Endothelial cell of umbilical vein (primary cell): ENCODE data around the gene SYK. TPM values are rescaled to one million over a fixed set of nuclear protein-coding genes. Genes with fewer than 3 reads are reported as not detected.
A peak's percentile ranks its signal among the peaks of the same experiment; 100 is the strongest.

ENCODE experiments used
- BruUV-seq: library from RNA; stranded (reverse); fragments of 400-500 nt; replicated peaks from 2 replicates; lab custom pipeline; 2021; lab: Mats Ljungman, UMichigan
- CTCF ChIA-PET: fragments of 300-600, 350-600 bp; sonication (Branson Sonifier 250); formaldehyde crosslinking; loops from one replicate; lab custom pipeline; 2021; ENCODE audit warnings: antibody characterized with exemption, inconsistent platforms; lab: Charles Lee
- POLR2A ChIA-PET: fragments of 300-600, 350-600 bp; sonication (Branson Sonifier 250); formaldehyde crosslinking; loops from one replicate; lab custom pipeline; 2021; ENCODE audit warnings: antibody characterized with exemption, inconsistent platforms; lab: Charles Lee
- DNase-seq: peaks from one replicate; pipeline ENCODE4 v3.0.0-alpha.2; 2011; ENCODE audit warnings: low read depth, low spot score
- FAIRE-seq: peaks from 2 replicates; lab custom pipeline; 2011; peaks lifted over from hg19 to GRCh38; lab: Jason Lieb, UNC
- H2AFZ ChIP-seq: 2 replicates; pipeline ENCODE4 v1.6.0; 2012; ENCODE audit warnings: low read depth, low read length, control low read depth, inconsistent platforms
- H3K27ac ChIP-seq: 2 replicates; pipeline ENCODE4 v1.5.1; 2011; ENCODE audit warnings: low read depth, mild to moderate bottlenecking, control low read depth, low read length, moderate library complexity; ENCODE audit not compliant: insufficient read depth
- H3K27me3 ChIP-seq, 2 experiments: 2 replicates each; pipeline versions ENCODE4 v1.6.0 to v1.6.1; 2011; ENCODE audit warnings: low read length in 2 of 2, mixed read lengths in 1 of 2; ENCODE audit not compliant: control insufficient read depth in 2 of 2, insufficient read depth in 2 of 2
- H3K36me3 ChIP-seq, 2 experiments: 2 replicates in 1 of 2; 3 replicates in 1 of 2; pipeline ENCODE4 v1.5.1; 2011; ENCODE audit warnings: low read length in 2 of 2, mild to moderate bottlenecking in 1 of 2, moderate library complexity in 1 of 2; ENCODE audit not compliant: control insufficient read depth in 2 of 2, insufficient read depth in 2 of 2; ENCODE audit errors: extremely low read depth in 1 of 2
- H3K4me1 ChIP-seq: 3 replicates; pipeline ENCODE4 v1.5.1; 2011; ENCODE audit warnings: mild to moderate bottlenecking, low read length; ENCODE audit not compliant: control insufficient read depth, insufficient read depth; ENCODE audit errors: extremely low read depth
- H3K4me2 ChIP-seq: 2 replicates; pipeline ENCODE4 v1.6.1; 2011; ENCODE audit warnings: low read length, control low read depth, mixed read lengths; ENCODE audit not compliant: insufficient read depth
- H3K4me3 ChIP-seq, 3 experiments: fragments of 200-600 bp in 1 of 3; sonication (generic), shearing (Covaris generic) in 1 of 3; replicated peaks in 1 of 3; 2 replicates each; pipeline ENCODE4 v1.5.1; 2011 to 2016; ENCODE audit warnings: control low read depth in 3 of 3, low read length in 3 of 3, mild to moderate bottlenecking in 2 of 3, inconsistent platforms in 1 of 3, low read depth in 1 of 3, moderate library complexity in 1 of 3; ENCODE audit not compliant: insufficient read depth in 1 of 3
- H3K79me2 ChIP-seq: 2 replicates; pipeline ENCODE4 v1.6.0; 2012; ENCODE audit warnings: low read length, inconsistent platforms; ENCODE audit not compliant: control insufficient read depth, insufficient read depth
- H3K9ac ChIP-seq: replicated peaks from 2 replicates; pipeline ENCODE3; 2011; ENCODE audit warnings: low read length, control low read depth; ENCODE audit not compliant: insufficient read depth; ENCODE audit errors: extremely low read depth
- H3K9me1 ChIP-seq: replicated peaks from 3 replicates; pipeline ENCODE4 v1.6.0; 2011; ENCODE audit warnings: mild to moderate bottlenecking, low read length; ENCODE audit not compliant: control insufficient read depth, insufficient read depth; ENCODE audit errors: extremely low read depth
- H3K9me3 ChIP-seq: replicated peaks from 2 replicates; pipeline ENCODE4 v1.5.1; 2012; ENCODE audit warnings: low read length, inconsistent platforms; ENCODE audit not compliant: control insufficient read depth, insufficient read depth
- H4K20me1 ChIP-seq: replicated peaks from 2 replicates; pipeline ENCODE3; 2011; ENCODE audit warnings: mild to moderate bottlenecking, low read length; ENCODE audit not compliant: control insufficient read depth, insufficient read depth; ENCODE audit errors: extremely low read depth
- CTCF ChIP-seq, 2 donors: IDR thresholded peaks; 1 replicate in 1 of 2; 2 replicates in 1 of 2; pipeline ENCODE4 v1.5.1; 2011; ENCODE audit warnings: low read length in 2 of 2, mild to moderate bottlenecking in 2 of 2, moderate library complexity in 2 of 2, control low read depth in 1 of 2, inconsistent platforms in 1 of 2, low read depth in 1 of 2; ENCODE audit not compliant: insufficient read depth in 1 of 2; ENCODE audit errors: extremely low read depth in 1 of 2
- EZH2 ChIP-seq: IDR thresholded peaks from 2 replicates; pipeline ENCODE4 v1.6.1; 2012; ENCODE audit warnings: borderline replicate concordance, low read depth, mild to moderate bottlenecking, moderate library complexity, low read length, inconsistent platforms; ENCODE audit not compliant: severe bottlenecking
- FOS ChIP-seq: IDR thresholded peaks from 2 replicates; pipeline ENCODE4 v1.6.1; 2011; ENCODE audit warnings: mild to moderate bottlenecking, low read length, moderate library complexity, borderline replicate concordance; ENCODE audit not compliant: insufficient read depth
- GATA2 ChIP-seq: IDR thresholded peaks from 2 replicates; pipeline ENCODE4 v1.7.0; 2011; ENCODE audit warnings: low read depth, mild to moderate bottlenecking, moderate library complexity, mixed read lengths, low read length; ENCODE audit not compliant: insufficient read length, insufficient read depth
- JUN ChIP-seq: IDR thresholded peaks from 2 replicates; pipeline ENCODE4 v1.6.1; 2011; ENCODE audit warnings: borderline replicate concordance, low read depth; ENCODE audit not compliant: insufficient read length, insufficient read depth
- MAX ChIP-seq: IDR thresholded peaks from 2 replicates; pipeline ENCODE4 v1.6.1; 2011; ENCODE audit not compliant: insufficient read depth, insufficient read length
- MYC ChIP-seq: IDR thresholded peaks from one replicate; pipeline ENCODE4 v1.6.1; 2011; ENCODE audit warnings: mild to moderate bottlenecking, low read depth, low read length
- POLR2A ChIP-seq: IDR thresholded peaks from 2 replicates; pipeline ENCODE4 v1.6.1; 2012; ENCODE audit warnings: low read depth, mild to moderate bottlenecking, control low read depth, low read length
- POLR2AphosphoS5 ChIP-seq: IDR thresholded peaks from 2 replicates; pipeline ENCODE4 v1.6.1; 2012; ENCODE audit warnings: low read depth, mild to moderate bottlenecking, control low read depth, low read length, moderate library complexity; ENCODE audit not compliant: insufficient read depth
- dilution Hi-C: fragments of 300-500 bp; cut with MboI; formaldehyde crosslinking; loops from one replicate; pipeline ENCODE4 v1.15.0; 2019; ENCODE audit warnings: low sequenced_read_pairs; ENCODE audit not compliant: extremely low pct_ligation_motif_present
- intact Hi-C: fragments of 100-400 bp; cut with micrococcal nuclease; formaldehyde crosslinking; loops from one replicate; pipeline ENCODE4 v1.10.0; 2022
- polyA plus RNA-seq, 4 experiments: library from polyadenylated mRNA; depleted of rRNA in 3 of 4; stranded (reverse) in 3 of 4; unstranded in 1 of 4; fragments of >200 nt; gene quantifications; 2 replicates each; pipeline versions ENCODE4 v1.2.1 to v1.2.3, GENCODE V29; 2011 to 2012; ENCODE audit warnings: missing spikeins in 1 of 4
- total RNA-seq: library from RNA; stranded (reverse); gene quantifications from 2 replicates; pipeline ENCODE4 v1.2.3, GENCODE V29; 2021

Gene SYK
- total and polyA plus RNA-seq, 2 donors (not counting 3 experiments of a cell fraction or from before 2014, with no cell fraction given), result not detected

- dilution Hi-C loops, result no loop called here
- CTCF ChIA-PET, result interaction anchor here (1.0 kb wide), 1 partner anchor 17 kb away, joined by 3 read pairs; no protein-coding TSS in a partner anchor
Observed at GRCh38 chr9:90899287-90899686, 97.7 kb downstream of the SYK start.

GRCh38 chr9:90900130-90900529, 98.5 kb downstream of the SYK start:
- dilution Hi-C loops (no loop called here), intact Hi-C loops (no loop called here)
- FAIRE-seq (no peak), DNase-seq (no peak)
- no peak overlapping the region for H2AFZ ChIP-seq
- POLR2A ChIA-PET, result no interaction called here
- H3K27ac ChIP-seq, result no peak overlapping the region
- no peaks in the 10 kb centered on the region for H3K36me3 ChIP-seq
- no peaks in the 10 kb centered on the region for H3K9me1 ChIP-seq
- H3K27me3 ChIP-seq, result no peaks in the 10 kb centered on the region
- H4K20me1 ChIP-seq, result no peaks in the 10 kb centered on the region
- H3K9ac ChIP-seq, result no peak overlapping the region
- CTCF ChIA-PET, result no interaction called here
- H3K4me2 ChIP-seq, result no peak overlapping the region
- no peaks in the 10 kb centered on the region for H3K9me3 ChIP-seq
- H3K4me3 ChIP-seq, result no peak overlapping the region
- H3K4me1 ChIP-seq, result no peaks in the 10 kb centered on the region
- BruUV-seq, result no TSS peak
- H3K79me2 ChIP-seq, result no peaks in the 10 kb centered on the region
- TF ChIP-seq JUN (no peak), MAX (no peak), EZH2 (no peak), MYC (no peak), FOS (no peak), CTCF (IDR thresholded peaks at IDR 0.05; ENCODE audit: extremely low read depth in 1 of 2, insufficient read depth in 1 of 2, low read depth in 1 of 2, low read length in 2 of 2) (no peak), POLR2A (no peak), POLR2AphosphoS5 (no peak), GATA2 (no peak)

More at GRCh38 chr9:90899287-90899686, 97.7 kb downstream of the SYK start:
- no peaks in the 10 kb centered on the region for H3K27me3 ChIP-seq
- no peak overlapping the region for H3K27ac ChIP-seq
- POLR2A ChIA-PET, result no interaction called here
- H3K9me3 ChIP-seq, result no peaks in the 10 kb centered on the region
- H2AFZ ChIP-seq, result no peak overlapping the region
- no peak for TF ChIP-seq EZH2
- TF ChIP-seq FOS, result no peak
- TF ChIP-seq GATA2, result no peak
- peak; percentile 76 for TF ChIP-seq MAX
- FAIRE-seq (no peak), DNase-seq (no peak)
- H3K4me3 ChIP-seq, result no peak overlapping the region
- no peak overlapping the region for H3K9ac ChIP-seq
- intact Hi-C loops, result no loop called here
- BruUV-seq, result no TSS peak
- no peaks in the 10 kb centered on the region for H4K20me1 ChIP-seq
- no peaks in the 10 kb centered on the region for H3K4me1 ChIP-seq
- H3K4me2 ChIP-seq, result no peak overlapping the region
- H3K9me1 ChIP-seq, result no peaks in the 10 kb centered on the region
- no peaks in the 10 kb centered on the region for H3K36me3 ChIP-seq
- no peaks in the 10 kb centered on the region for H3K79me2 ChIP-seq
